NT2/D1 (cell line): ENCODE data around the gene HYDIN.

Experiments used
- DNase-seq: peaks from one replicate; pipeline ENCODE4 v3.0.0-alpha.2; 2011; ENCODE audit warnings: low read depth, low spot score
- H3K27me3 ChIP-seq: 2 replicates; pipeline ENCODE4 v1.6.0; 2011; ENCODE audit warnings: mild to moderate bottlenecking; ENCODE audit not compliant: insufficient read length, insufficient read depth
- H3K36me3 ChIP-seq: 2 replicates; pipeline ENCODE4 v1.6.1; 2011; ENCODE audit warnings: mild to moderate bottlenecking, low read length, mixed read lengths; ENCODE audit not compliant: insufficient read depth, insufficient read length
- H3K4me1 ChIP-seq: 2 replicates; pipeline ENCODE4 v1.5.1; 2011; ENCODE audit not compliant: insufficient read depth, insufficient read length
- H3K4me3 ChIP-seq: 2 replicates; pipeline ENCODE4 v1.5.1; 2011; ENCODE audit warnings: low read depth; ENCODE audit not compliant: insufficient read length
- H3K9ac ChIP-seq: 2 replicates; pipeline ENCODE4 v1.6.0; 2011; ENCODE audit warnings: low read depth; ENCODE audit not compliant: insufficient read length
- H3K9me3 ChIP-seq: 2 replicates; pipeline ENCODE4 v1.5.1; 2011; ENCODE audit warnings: mild to moderate bottlenecking, low read length; ENCODE audit not compliant: insufficient read depth
- SUZ12 ChIP-seq: IDR thresholded peaks from 2 replicates; pipeline ENCODE4 v1.6.1; 2011; ENCODE audit not compliant: insufficient read length, insufficient read depth; ENCODE audit errors: extremely low read depth
- YY1 ChIP-seq: IDR thresholded peaks from 2 replicates; pipeline ENCODE4 v1.6.1; 2011; ENCODE audit not compliant: insufficient read length, insufficient read depth
- ZNF274 ChIP-seq: IDR thresholded peaks from 2 replicates; pipeline ENCODE4 v1.6.1; 2011; ENCODE audit warnings: mild to moderate bottlenecking, low read depth, low read length

The HYDIN gene

GRCh38 chr16:70777496-70777895 is 453.0 kb downstream of the HYDIN start:
- H3K9me3 ChIP-seq = peaks cover 18% of the 10 kb centered on the region; the same call in 1 of the 2 replicates
- H3K9ac ChIP-seq = no peak overlapping the region
- DNase-seq = no peak
- TF ChIP-seq SUZ12 = no peak
- no peak for TF ChIP-seq ZNF274
- TF ChIP-seq YY1 = no peak
- H3K4me1 ChIP-seq = no peaks in the 10 kb centered on the region
- H3K36me3 ChIP-seq = peaks cover 75% of the 10 kb centered on the region
- H3K4me3 ChIP-seq = no peak overlapping the region
- H3K27me3 ChIP-seq = no peaks in the 10 kb centered on the region

DNA sequence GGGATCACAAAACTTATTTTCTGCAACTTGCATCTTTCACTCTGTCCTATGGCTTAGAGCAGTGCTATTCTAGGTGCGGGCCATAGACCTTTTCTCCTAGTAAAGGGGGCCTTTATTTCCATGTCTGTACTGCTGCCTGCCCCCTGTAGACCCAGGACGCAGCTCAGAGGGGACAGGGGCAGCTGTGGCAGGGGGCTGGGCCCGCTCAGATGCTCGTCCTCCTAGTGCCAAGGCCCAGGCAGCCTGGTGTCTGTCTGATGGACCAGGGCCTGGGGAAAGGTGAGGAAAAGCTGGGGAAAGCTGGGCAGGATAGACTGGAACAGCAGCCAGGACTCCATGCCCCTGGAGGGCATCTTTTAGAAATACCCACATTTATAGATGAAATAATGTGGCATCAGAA is 455.1 kb downstream of the HYDIN start:
- H3K9ac ChIP-seq = no peak overlapping the region
- DNase-seq = no peak
- TF ChIP-seq ZNF274 (no peak), YY1 (no peak)
- H3K27me3 ChIP-seq = no peaks in the 10 kb centered on the region
- H3K36me3 ChIP-seq = peaks cover 73% of the 10 kb centered on the region
- H3K4me3 ChIP-seq = no peak overlapping the region
- H3K4me1 ChIP-seq = no peaks in the 10 kb centered on the region
- no peaks in the 10 kb centered on the region for H3K9me3 ChIP-seq

GRCh38 chr16:70774261-70774660 is 456.3 kb downstream of the HYDIN start:
- H3K36me3 ChIP-seq = peaks cover 74% of the 10 kb centered on the region
- no peak overlapping the region for H3K4me3 ChIP-seq
- DNase-seq = no peak
- H3K4me1 ChIP-seq = no peaks in the 10 kb centered on the region
- TF ChIP-seq YY1 (no peak), ZNF274 (no peak), SUZ12 (no peak)
- H3K9ac ChIP-seq = no peak overlapping the region
- H3K27me3 ChIP-seq = no peaks in the 10 kb centered on the region
- H3K9me3 ChIP-seq = no peaks in the 10 kb centered on the region

- Histone ChIP-seq H3K36me3 (peaks cover 70% of the 10 kb centered on the region), H3K4me1 (no peaks in the 10 kb centered on the region), H3K9me3 (no peaks in the 10 kb centered on the region), H3K4me3 (no peak overlapping the region), H3K27me3 (no peaks in the 10 kb centered on the region), H3K9ac (no peak overlapping the region)
- TF ChIP-seq YY1 (no peak), ZNF274 (no peak), SUZ12 (no peak)
- no peak for DNase-seq
Observed at GRCh38 chr16:70772493-70772892, 458.0 kb downstream of the HYDIN start.

GRCh38 chr16:70770626-70771552 is 459.6 kb downstream of the HYDIN start:
- Histone ChIP-seq H3K9ac (no peak overlapping the region), H3K4me1 (no peaks in the 10 kb centered on the region), H3K9me3 (no peaks in the 10 kb centered on the region), H3K27me3 (no peaks in the 10 kb centered on the region), H3K4me3 (no peak overlapping the region), H3K36me3 (peaks cover 74% of the 10 kb centered on the region)
- TF ChIP-seq YY1 (no peak), SUZ12 (no peak), ZNF274 (no peak)
- peak; percentile 40 for DNase-seq

DNA sequence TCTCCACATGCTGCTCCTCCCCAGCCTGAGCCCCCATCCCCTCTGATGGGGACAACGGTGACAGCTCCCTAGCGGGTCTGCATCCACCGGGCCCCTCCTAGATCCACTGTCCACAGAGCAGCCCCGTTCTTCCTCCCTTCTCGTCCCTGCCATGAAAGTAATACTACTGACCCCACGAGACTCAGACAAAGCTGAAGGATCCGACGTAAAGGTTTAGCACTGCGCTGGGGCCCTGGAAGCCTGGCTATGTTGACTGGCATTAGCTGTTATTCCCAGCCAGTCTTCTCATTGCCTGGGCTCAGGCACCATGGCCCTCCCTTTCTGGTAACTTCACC is 460.3 kb downstream of the HYDIN start:
- H3K36me3 ChIP-seq = peaks cover 74% of the 10 kb centered on the region
- DNase-seq = no peak
- TF ChIP-seq ZNF274 = no peak
- TF ChIP-seq SUZ12 = no peak
- TF ChIP-seq YY1 = no peak

DNA sequence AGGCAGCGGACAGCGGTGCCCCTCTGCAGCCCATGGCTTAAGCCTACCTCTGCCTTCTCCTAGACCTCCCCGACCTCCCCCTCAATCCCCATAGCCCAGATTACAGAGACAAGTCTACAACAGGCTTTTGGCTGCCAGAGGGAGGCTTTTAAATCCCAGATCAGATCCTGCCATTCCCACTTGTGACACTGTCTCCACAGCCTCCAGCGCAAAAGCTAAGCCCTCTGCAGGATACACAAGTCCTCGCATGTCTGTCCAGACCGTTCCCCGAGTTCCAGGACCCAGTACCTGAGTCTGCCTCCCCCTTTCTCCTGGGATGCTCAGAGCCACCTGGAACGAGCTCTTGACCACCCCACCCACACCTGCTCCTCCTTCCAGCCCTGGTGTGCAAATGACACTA is 460.8 kb downstream of the HYDIN start:
- no peak for DNase-seq
- Histone ChIP-seq H3K36me3 (peaks cover 77% of the 10 kb centered on the region), H3K4me1 (peaks cover 7% of the 10 kb centered on the region), H3K9me3 (no peaks in the 10 kb centered on the region), H3K4me3 (no peak overlapping the region), H3K9ac (peak overlapping the region; percentile 36), H3K27me3 (no peaks in the 10 kb centered on the region)
- TF ChIP-seq YY1 (no peak), SUZ12 (no peak), ZNF274 (no peak)

More for the DNA sequence above, 460.3 kb downstream of the HYDIN start:
- H3K4me1 ChIP-seq = peaks cover 3% of the 10 kb centered on the region
- no peak overlapping the region for H3K4me3 ChIP-seq
- H3K27me3 ChIP-seq = no peaks in the 10 kb centered on the region
- H3K9me3 ChIP-seq = no peaks in the 10 kb centered on the region
- no peak overlapping the region for H3K9ac ChIP-seq
